Measurements from ENCODE around the gene C1QTNF9B. TPM values are rescaled to one million over a fixed set of nuclear protein-coding genes. Genes with fewer than 3 reads are reported as not detected.

C1QTNF9B gene
- total and polyA plus RNA-seq, 5 donors from 2014 or later, result not detected

GRCh38 chr13:23923031-23923430 lies 25.7 kb upstream of the C1QTNF9B start:
- Mint-ChIP-seq H3K4me3 (no peak overlapping the region), H3K4me1 (no peaks in the 10 kb centered on the region), H3K9me3 (peaks cover 0 to 6% (median 0%) of the 10 kb centered on the region in 7 donors), H3K27me3 (peaks cover 57% of the 10 kb centered on the region), H3K27ac (no peak overlapping the region), H3K36me3 (no peaks in the 10 kb centered on the region)
- ATAC-seq (ENCODE audit: low read depth in 2 of 2) (no peak), DNase-seq (no peak)
- Histone ChIP-seq H3K4me1 (ENCODE audit: control insufficient read depth, insufficient read depth, low read length, poor library complexity, severe bottlenecking) (no peaks in the 10 kb centered on the region), H3K4me3 (ENCODE audit: low read depth, low read length) (no peak overlapping the region), H3K9me3 (ENCODE audit: control insufficient read depth in 2 of 2, low read length in 2 of 2) (no peaks in the 10 kb centered on the region), H3K27ac (ENCODE audit: insufficient read depth, low read length, poor library complexity, severe bottlenecking) (no peak overlapping the region), H3K27me3 (ENCODE audit: control insufficient read depth, insufficient read depth, low read length) (peaks cover 16% of the 10 kb centered on the region), H3K36me3 (ENCODE audit: control insufficient read depth, insufficient read depth, low read length) (no peaks in the 10 kb centered on the region)

GRCh38 chr13:23922005-23922932 lies 25.0 kb upstream of the C1QTNF9B start:
- Histone ChIP-seq H3K9me3 (ENCODE audit: control insufficient read depth in 2 of 2, low read length in 2 of 2) (no peaks in the 10 kb centered on the region), H3K4me1 (ENCODE audit: control insufficient read depth, insufficient read depth, low read length, poor library complexity, severe bottlenecking) (no peaks in the 10 kb centered on the region), H3K27me3 (ENCODE audit: control insufficient read depth, insufficient read depth, low read length) (peaks cover 18% of the 10 kb centered on the region), H3K27ac (ENCODE audit: insufficient read depth, low read length, poor library complexity, severe bottlenecking) (no peak overlapping the region), H3K36me3 (ENCODE audit: control insufficient read depth, insufficient read depth, low read length) (no peaks in the 10 kb centered on the region), H3K4me3 (ENCODE audit: low read depth, low read length) (no peak overlapping the region)
- no peaks in the 10 kb centered on the region for H3K4me1 Mint-ChIP-seq
- DNase-seq (no peak), ATAC-seq (ENCODE audit: low read depth in 2 of 2) (no peak)
- H3K9me3 Mint-ChIP-seq, result peaks cover 0 to 6% (median 0%) of the 10 kb centered on the region in 7 donors
- no peaks in the 10 kb centered on the region for H3K36me3 Mint-ChIP-seq
- H3K4me3 Mint-ChIP-seq, result no peak overlapping the region
- H3K27ac Mint-ChIP-seq, result peak overlapping the region in 1 of 3 donors; percentile 62
- H3K27me3 Mint-ChIP-seq, result peaks cover 65% of the 10 kb centered on the region

- H3K9me3 ChIP-seq (ENCODE audit: control insufficient read depth in 2 of 2, low read length in 2 of 2), result no peaks in the 10 kb centered on the region
- H3K4me1 ChIP-seq (ENCODE audit: control insufficient read depth, insufficient read depth, low read length, poor library complexity, severe bottlenecking), result no peaks in the 10 kb centered on the region
- peaks cover 21% of the 10 kb centered on the region for H3K27me3 ChIP-seq (ENCODE audit: control insufficient read depth, insufficient read depth, low read length)
- no peak overlapping the region for H3K27ac Mint-ChIP-seq
- H3K36me3 ChIP-seq (ENCODE audit: control insufficient read depth, insufficient read depth, low read length), result no peaks in the 10 kb centered on the region
- no peaks in the 10 kb centered on the region for H3K36me3 Mint-ChIP-seq
- H3K4me1 Mint-ChIP-seq, result no peaks in the 10 kb centered on the region
- DNase-seq (peak in 2 of 3 donors; percentile 18 to 52), ATAC-seq (ENCODE audit: low read depth in 2 of 2) (no peak)
- no peak overlapping the region for H3K4me3 ChIP-seq (ENCODE audit: low read depth, low read length)
- H3K9me3 Mint-ChIP-seq, result peaks cover 0 to 6% (median 0%) of the 10 kb centered on the region in 7 donors
- peaks cover 67% of the 10 kb centered on the region for H3K27me3 Mint-ChIP-seq
- H3K4me3 Mint-ChIP-seq, result no peak overlapping the region
- no peak overlapping the region for H3K27ac ChIP-seq (ENCODE audit: insufficient read depth, low read length, poor library complexity, severe bottlenecking)
These were observed 24.2 kb upstream of the C1QTNF9B start for GRCh38 chr13:23921451-23921888.

- H3K36me3 Mint-ChIP-seq, result no peaks in the 10 kb centered on the region
These were observed 21.7 kb upstream of the C1QTNF9B start for GRCh38 chr13:23919006-23919405.

GRCh38 chr13:23918208-23918607 lies 20.9 kb upstream of the C1QTNF9B start:
- no peak overlapping the region for H3K27ac ChIP-seq (ENCODE audit: insufficient read depth, low read length, poor library complexity, severe bottlenecking)
- Mint-ChIP-seq H3K36me3 (no peaks in the 10 kb centered on the region), H3K4me3 (no peak overlapping the region), H3K27ac (no peak overlapping the region), H3K27me3 (peaks cover 79% of the 10 kb centered on the region), H3K9me3 (peaks cover 0 to 6% (median 0%) of the 10 kb centered on the region in 7 donors), H3K4me1 (no peaks in the 10 kb centered on the region)
- ATAC-seq (ENCODE audit: low read depth in 2 of 2) (no peak), DNase-seq (no peak)
- H3K4me3 ChIP-seq (ENCODE audit: low read depth, low read length), result no peak overlapping the region
- no peaks in the 10 kb centered on the region for H3K36me3 ChIP-seq (ENCODE audit: control insufficient read depth, insufficient read depth, low read length)
- H3K4me1 ChIP-seq (ENCODE audit: control insufficient read depth, insufficient read depth, low read length, poor library complexity, severe bottlenecking), result no peaks in the 10 kb centered on the region
- H3K9me3 ChIP-seq (ENCODE audit: control insufficient read depth in 2 of 2, low read length in 2 of 2), result no peaks in the 10 kb centered on the region
- peaks cover 22% of the 10 kb centered on the region for H3K27me3 ChIP-seq (ENCODE audit: control insufficient read depth, insufficient read depth, low read length)

More at GRCh38 chr13:23919006-23919405, 21.7 kb upstream of the C1QTNF9B start:
- Histone ChIP-seq H3K9me3 (ENCODE audit: control insufficient read depth in 2 of 2, low read length in 2 of 2) (no peaks in the 10 kb centered on the region), H3K27ac (ENCODE audit: insufficient read depth, low read length, poor library complexity, severe bottlenecking) (no peak overlapping the region), H3K27me3 (ENCODE audit: control insufficient read depth, insufficient read depth, low read length) (peaks cover 22% of the 10 kb centered on the region), H3K4me3 (ENCODE audit: low read depth, low read length) (no peak overlapping the region), H3K36me3 (ENCODE audit: control insufficient read depth, insufficient read depth, low read length) (no peaks in the 10 kb centered on the region), H3K4me1 (ENCODE audit: control insufficient read depth, insufficient read depth, low read length, poor library complexity, severe bottlenecking) (no peaks in the 10 kb centered on the region)
- Mint-ChIP-seq H3K27me3 (peaks cover 73% of the 10 kb centered on the region), H3K9me3 (peaks cover 0 to 6% (median 0%) of the 10 kb centered on the region in 7 donors), H3K4me1 (no peaks in the 10 kb centered on the region), H3K4me3 (no peak overlapping the region), H3K27ac (no peak overlapping the region)
- no peak for DNase-seq
- ATAC-seq (ENCODE audit: low read depth in 2 of 2), result no peak

GRCh38 chr13:23915308-23915707 lies 18.0 kb upstream of the C1QTNF9B start:
- peaks cover 21% of the 10 kb centered on the region for H3K27me3 ChIP-seq (ENCODE audit: control insufficient read depth, insufficient read depth, low read length)
- no peaks in the 10 kb centered on the region for H3K4me1 ChIP-seq (ENCODE audit: control insufficient read depth, insufficient read depth, low read length, poor library complexity, severe bottlenecking)
- H3K9me3 ChIP-seq (ENCODE audit: control insufficient read depth in 2 of 2, low read length in 2 of 2), result no peaks in the 10 kb centered on the region
- no peak for DNase-seq
- ATAC-seq (ENCODE audit: low read depth in 2 of 2), result no peak
- H3K4me3 Mint-ChIP-seq, result no peak overlapping the region
- H3K27me3 Mint-ChIP-seq, result peaks cover 87% of the 10 kb centered on the region
- no peak overlapping the region for H3K27ac Mint-ChIP-seq
- peaks cover 0 to 1% (median 0%) of the 10 kb centered on the region in 7 donors for H3K9me3 Mint-ChIP-seq
- H3K36me3 Mint-ChIP-seq, result no peaks in the 10 kb centered on the region
- H3K4me3 ChIP-seq (ENCODE audit: low read depth, low read length), result no peak overlapping the region
- H3K36me3 ChIP-seq (ENCODE audit: control insufficient read depth, insufficient read depth, low read length), result no peaks in the 10 kb centered on the region
- no peak overlapping the region for H3K27ac ChIP-seq (ENCODE audit: insufficient read depth, low read length, poor library complexity, severe bottlenecking)
- no peaks in the 10 kb centered on the region for H3K4me1 Mint-ChIP-seq

DNA sequence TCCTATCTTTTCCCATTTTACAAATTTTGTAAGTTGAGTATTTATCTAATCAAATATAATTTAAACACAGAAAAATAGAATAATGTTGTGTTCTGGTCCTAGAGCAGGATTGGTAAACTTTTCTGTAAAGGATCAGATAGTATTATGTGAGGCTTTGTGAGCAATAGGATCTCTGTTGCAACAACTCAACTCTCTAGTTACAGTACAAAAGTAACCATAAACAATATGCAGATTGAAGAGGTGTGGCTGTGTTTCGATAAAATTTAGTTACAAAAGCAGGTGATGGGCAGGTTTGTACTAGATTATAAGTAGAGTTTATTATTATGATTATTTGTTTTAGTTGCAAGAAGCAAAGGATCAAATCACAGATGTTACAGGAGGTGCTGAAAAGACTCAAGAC lies 15.2 kb upstream of the C1QTNF9B start:
- Mint-ChIP-seq H3K36me3 (no peaks in the 10 kb centered on the region), H3K4me1 (no peaks in the 10 kb centered on the region), H3K27ac (no peak overlapping the region), H3K9me3 (peaks cover 0 to 1% (median 0%) of the 10 kb centered on the region in 7 donors), H3K27me3 (peaks cover 81% of the 10 kb centered on the region), H3K4me3 (no peak overlapping the region)
- H3K4me3 ChIP-seq (ENCODE audit: low read depth, low read length), result no peak overlapping the region
- H3K9me3 ChIP-seq (ENCODE audit: control insufficient read depth in 2 of 2, low read length in 2 of 2), result no peaks in the 10 kb centered on the region
- H3K36me3 ChIP-seq (ENCODE audit: control insufficient read depth, insufficient read depth, low read length), result no peaks in the 10 kb centered on the region
- no peak for ATAC-seq (ENCODE audit: low read depth in 2 of 2)
- H3K27ac ChIP-seq (ENCODE audit: insufficient read depth, low read length, poor library complexity, severe bottlenecking), result no peak overlapping the region
- no peak for DNase-seq
- H3K4me1 ChIP-seq (ENCODE audit: control insufficient read depth, insufficient read depth, low read length, poor library complexity, severe bottlenecking), result no peaks in the 10 kb centered on the region
- H3K27me3 ChIP-seq (ENCODE audit: control insufficient read depth, insufficient read depth, low read length), result peaks cover 28% of the 10 kb centered on the region

Measured in CD4-positive, CD25-positive, alpha-beta regulatory T cell (primary cell).